GM12872 (cell line): Measurements from ENCODE around the gene OR6F1.

Experiments used
- TF ChIP-seq, protein P1 (sequence below): IDR thresholded peaks from 3 replicates; pipeline ENCODE4 v1.5.1; 2011; ENCODE audit warnings: low read depth, mild to moderate bottlenecking, low read length, moderate library complexity; ENCODE audit not compliant: insufficient read depth

The OR6F1 gene

GRCh38 chr1:247669225-247669624 is 47.2 kb downstream of the OR6F1 start:
- TF ChIP-seq, protein P1, sequence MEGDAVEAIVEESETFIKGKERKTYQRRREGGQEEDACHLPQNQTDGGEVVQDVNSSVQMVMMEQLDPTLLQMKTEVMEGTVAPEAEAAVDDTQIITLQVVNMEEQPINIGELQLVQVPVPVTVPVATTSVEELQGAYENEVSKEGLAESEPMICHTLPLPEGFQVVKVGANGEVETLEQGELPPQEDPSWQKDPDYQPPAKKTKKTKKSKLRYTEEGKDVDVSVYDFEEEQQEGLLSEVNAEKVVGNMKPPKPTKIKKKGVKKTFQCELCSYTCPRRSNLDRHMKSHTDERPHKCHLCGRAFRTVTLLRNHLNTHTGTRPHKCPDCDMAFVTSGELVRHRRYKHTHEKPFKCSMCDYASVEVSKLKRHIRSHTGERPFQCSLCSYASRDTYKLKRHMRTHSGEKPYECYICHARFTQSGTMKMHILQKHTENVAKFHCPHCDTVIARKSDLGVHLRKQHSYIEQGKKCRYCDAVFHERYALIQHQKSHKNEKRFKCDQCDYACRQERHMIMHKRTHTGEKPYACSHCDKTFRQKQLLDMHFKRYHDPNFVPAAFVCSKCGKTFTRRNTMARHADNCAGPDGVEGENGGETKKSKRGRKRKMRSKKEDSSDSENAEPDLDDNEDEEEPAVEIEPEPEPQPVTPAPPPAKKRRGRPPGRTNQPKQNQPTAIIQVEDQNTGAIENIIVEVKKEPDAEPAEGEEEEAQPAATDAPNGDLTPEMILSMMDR = no peak
